GM23338 (cell line): ENCODE data around the gene IL1R1. TPM values are rescaled to one million over a fixed set of nuclear protein-coding genes. Genes with fewer than 3 reads are reported as not detected.
A peak's percentile ranks its signal among the peaks of the same experiment; 100 is the strongest.

ENCODE experiments used
- ATAC-seq: fragments of 200-7000 bp; cut with Tn5 transposase; 3 replicates; pipeline ENCODE4 v1.9.1; 2020
- DNase-seq: peaks from one replicate; pipeline ENCODE4 v3.0.0-alpha.2; 2015; ENCODE audit warnings: low spot score
- H2AFZ ChIP-seq: fragments of 200-600 bp; sonication (generic); 2 replicates; pipeline ENCODE4 v1.8.0; 2016; ENCODE audit warnings: antibody characterized with exemption, mild to moderate bottlenecking, moderate library complexity
- H3F3A ChIP-seq: fragments of 200-600 bp; sonication (generic); replicated peaks from 2 replicates; pipeline ENCODE4 v1.8.0; 2017; ENCODE audit warnings: antibody characterized with exemption, mixed run types, low read depth
- H3K27ac ChIP-seq: fragments of 200-600 bp; sonication (generic); 2 replicates; pipeline ENCODE4 v1.6.1; 2016; ENCODE audit warnings: low read depth
- H3K27me3 ChIP-seq: fragments of 200-600 bp; sonication (generic); 2 replicates; pipeline ENCODE4 v1.8.0; 2016; ENCODE audit warnings: mild to moderate bottlenecking, mixed run types, moderate library complexity; ENCODE audit not compliant: insufficient read depth
- H3K36me3 ChIP-seq: fragments of 200-600 bp; sonication (generic); 2 replicates; pipeline ENCODE4 v1.8.0; 2016; ENCODE audit warnings: mild to moderate bottlenecking; ENCODE audit not compliant: insufficient read depth
- H3K4me1 ChIP-seq: fragments of 200-600 bp; sonication (generic); 2 replicates; pipeline ENCODE4 v1.8.0; 2016; ENCODE audit warnings: mild to moderate bottlenecking, moderate library complexity; ENCODE audit not compliant: insufficient read depth
- H3K4me2 ChIP-seq: fragments of 200-600 bp; sonication (generic); 2 replicates; pipeline ENCODE4 v1.7.1; 2017; ENCODE audit warnings: mixed run types
- H3K4me3 ChIP-seq: fragments of 200-600 bp; sonication (generic); 2 replicates; pipeline ENCODE4 v1.6.1; 2016; ENCODE audit warnings: mixed run types
- H3K79me2 ChIP-seq: fragments of 200-600 bp; sonication (generic); replicated peaks from 2 replicates; pipeline ENCODE4 v1.8.0; 2017; ENCODE audit warnings: mild to moderate bottlenecking; ENCODE audit not compliant: insufficient read depth
- H3K9me2 ChIP-seq: fragments of 200-600 bp; sonication (generic); 2 replicates; pipeline ENCODE4 v1.8.0; 2017; ENCODE audit not compliant: insufficient read depth
- H4K20me1 ChIP-seq: fragments of 200-600 bp; sonication (generic); replicated peaks from 2 replicates; pipeline ENCODE4 v1.8.0; 2017; ENCODE audit warnings: mild to moderate bottlenecking; ENCODE audit not compliant: insufficient read depth
- H3K27ac Mint-ChIP-seq: 2 replicates; pipeline ENCODE4 v1.8.0; 2020; ENCODE audit warnings: inconsistent platforms, mild to moderate bottlenecking, moderate library complexity, mixed read lengths
- H3K27me3 Mint-ChIP-seq: 3 replicates; pipeline ENCODE4 v1.8.0; 2022; ENCODE audit warnings: low read depth, mild to moderate bottlenecking, moderate library complexity, mixed read lengths, inconsistent platforms; ENCODE audit not compliant: insufficient read depth, poor library complexity
- H3K36me3 Mint-ChIP-seq: 3 replicates; pipeline ENCODE4 v1.8.0; 2021; ENCODE audit warnings: low read depth, mild to moderate bottlenecking, inconsistent platforms, moderate library complexity, mixed read lengths
- H3K4me1 Mint-ChIP-seq: 3 replicates; pipeline ENCODE4 v1.8.0; 2020; ENCODE audit warnings: mild to moderate bottlenecking, inconsistent platforms, mixed read lengths
- H3K4me3 Mint-ChIP-seq: 3 replicates; pipeline ENCODE4 v1.8.0; 2021; ENCODE audit warnings: moderate library complexity, mild to moderate bottlenecking, inconsistent platforms, mixed read lengths
- H3K9me3 Mint-ChIP-seq: 3 replicates; pipeline ENCODE4 v1.8.0; 2020; ENCODE audit warnings: moderate library complexity, mild to moderate bottlenecking, inconsistent platforms, mixed read lengths
- CREB1 ChIP-seq: fragments of 250-450 bp; sonication (Bioruptor Pico); IDR thresholded peaks from 2 replicates; pipeline ENCODE4 v1.5.0; 2020; ENCODE audit warnings: low read depth, mild to moderate bottlenecking, moderate library complexity
- CTCF ChIP-seq, 2 experiments: fragments of 200-600 bp in 1 of 2; sonication (generic) in 1 of 2; conservative IDR thresholded peaks; 2 replicates each; pipeline versions ENCODE4 v1.5.1 to v1.6.1; 2016 to 2017; ENCODE audit warnings: antibody characterized with exemption in 2 of 2, low read depth in 2 of 2, mild to moderate bottlenecking in 2 of 2, moderate library complexity in 1 of 2
- EZH2 ChIP-seq: fragments of 200-600 bp; sonication (generic); IDR thresholded peaks from one replicate; pipeline ENCODE4 v1.8.0; 2017; ENCODE audit warnings: antibody characterized with exemption, mild to moderate bottlenecking, low read depth; ENCODE audit not compliant: unreplicated experiment
- EZH2phosphoT487 ChIP-seq: fragments of 200-600 bp; sonication (generic); IDR thresholded peaks from one replicate; pipeline ENCODE4 v1.8.1; 2018; ENCODE audit warnings: antibody characterized with exemption; ENCODE audit not compliant: unreplicated experiment
- JUNB ChIP-seq: IDR thresholded peaks from one replicate; pipeline ENCODE4 v1.6.1; 2016; ENCODE audit warnings: antibody characterized with exemption; ENCODE audit not compliant: unreplicated experiment
- NANOG ChIP-seq: IDR thresholded peaks from 2 replicates; pipeline ENCODE4 v1.6.1; 2016; ENCODE audit warnings: antibody characterized with exemption, borderline replicate concordance
- POLR2AphosphoS5 ChIP-seq: IDR thresholded peaks from 2 replicates; pipeline ENCODE4 v1.6.1; 2016; ENCODE audit warnings: antibody characterized with exemption, low read depth
- STAT1 ChIP-seq: IDR thresholded peaks from one replicate; pipeline ENCODE4 v1.6.1; 2016; ENCODE audit warnings: antibody characterized with exemption; ENCODE audit not compliant: unreplicated experiment
- ZNF114 ChIP-seq: fragments of 250-450 bp; sonication (Bioruptor Pico); IDR thresholded peaks from 2 replicates; pipeline ENCODE4 v1.5.0; 2020; ENCODE audit warnings: mild to moderate bottlenecking, moderate library complexity
- polyA plus RNA-seq: library from polyadenylated mRNA; unstranded; fragments of >200 nt; fragmentation: Nextera tagmentation; extraction: Ambion mirVana; gene quantifications from 2 replicates; pipeline ENCODE4 v1.2.1, GENCODE V29; 2016
- total RNA-seq: library from RNA; depleted of rRNA; stranded (reverse); fragments of >200 nt; shearing (Covaris generic); gene quantifications from 2 replicates; pipeline ENCODE4 v1.2.3, GENCODE V29; 2014
- TF ChIP-seq, protein P1 (sequence below): IDR thresholded peaks from 2 replicates; pipeline ENCODE4 v1.6.1; 2016; ENCODE audit warnings: antibody characterized with exemption
- TF ChIP-seq, protein P2 (sequence below): IDR thresholded peaks from one replicate; pipeline ENCODE4 v1.6.1; 2018; ENCODE audit warnings: antibody characterized with exemption; ENCODE audit not compliant: unreplicated experiment
- TF ChIP-seq, protein P3 (sequence below): fragments of 250-450 bp; sonication (Bioruptor Pico); IDR thresholded peaks from 2 replicates; pipeline ENCODE4 v1.5.0; 2020; ENCODE audit warnings: mild to moderate bottlenecking, moderate library complexity

The IL1R1 gene
- total and polyA plus RNA-seq, 2 experiments from 2014 or later: 0.17 TPM; not detected in 1

DNA sequence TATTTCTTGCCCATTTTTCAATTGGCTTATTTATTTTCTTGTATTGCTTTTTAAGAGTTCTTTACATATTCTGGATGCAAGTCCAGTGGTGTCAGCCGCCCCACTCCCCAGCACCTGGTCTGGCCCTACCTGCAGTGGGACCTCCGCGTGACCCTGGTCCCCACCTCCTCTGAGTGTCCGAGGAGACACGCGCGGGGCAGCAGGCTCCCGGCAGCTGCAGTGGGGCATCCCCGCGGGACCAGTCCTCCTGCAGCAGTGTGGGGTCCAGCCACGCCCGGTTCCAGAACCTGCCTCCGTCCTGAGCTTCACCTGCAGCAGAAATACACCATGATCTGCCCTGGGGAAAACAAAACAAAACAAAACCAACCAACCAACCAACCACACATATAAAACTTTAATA lies 48.9 kb upstream of the IL1R1 start (continued):
- TF ChIP-seq NANOG (no peak), EZH2phosphoT487 (no peak), STAT1 (no peak), ZNF114 (no peak)
- TF ChIP-seq, protein P1, sequence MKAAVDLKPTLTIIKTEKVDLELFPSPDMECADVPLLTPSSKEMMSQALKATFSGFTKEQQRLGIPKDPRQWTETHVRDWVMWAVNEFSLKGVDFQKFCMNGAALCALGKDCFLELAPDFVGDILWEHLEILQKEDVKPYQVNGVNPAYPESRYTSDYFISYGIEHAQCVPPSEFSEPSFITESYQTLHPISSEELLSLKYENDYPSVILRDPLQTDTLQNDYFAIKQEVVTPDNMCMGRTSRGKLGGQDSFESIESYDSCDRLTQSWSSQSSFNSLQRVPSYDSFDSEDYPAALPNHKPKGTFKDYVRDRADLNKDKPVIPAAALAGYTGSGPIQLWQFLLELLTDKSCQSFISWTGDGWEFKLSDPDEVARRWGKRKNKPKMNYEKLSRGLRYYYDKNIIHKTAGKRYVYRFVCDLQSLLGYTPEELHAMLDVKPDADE: no peak

GRCh38 chr2:102094917-102095316 lies 47.6 kb upstream of the IL1R1 start:
- no peaks in the 10 kb centered on the region; the same call in 2 of the 3 replicates for H3K9me3 Mint-ChIP-seq
- no peaks in the 10 kb centered on the region for H3K36me3 Mint-ChIP-seq
- ATAC-seq (no peak), DNase-seq (no peak)
- H3K27ac Mint-ChIP-seq: peak overlapping the region; percentile 47; the same call in 1 of the 2 replicates
- no peak overlapping the region for H2AFZ ChIP-seq
- H3K4me2 ChIP-seq: no peak overlapping the region
- H3K27ac ChIP-seq: no peak overlapping the region
- H3K4me3 ChIP-seq: no peak overlapping the region
- peaks cover 2% of the 10 kb centered on the region for H3K27me3 Mint-ChIP-seq
- peaks cover 7% of the 10 kb centered on the region for H3K4me1 Mint-ChIP-seq
- H3F3A ChIP-seq: no peaks in the 10 kb centered on the region
- H3K9me2 ChIP-seq: peaks cover 9% of the 10 kb centered on the region; the same call in 1 of the 2 replicates
- no peaks in the 10 kb centered on the region for H3K4me1 ChIP-seq
- no peaks in the 10 kb centered on the region for H3K27me3 ChIP-seq
- H3K4me3 Mint-ChIP-seq: no peak overlapping the region
- no peaks in the 10 kb centered on the region for H3K36me3 ChIP-seq
- no peaks in the 10 kb centered on the region for H3K79me2 ChIP-seq
- no peaks in the 10 kb centered on the region for H4K20me1 ChIP-seq
- TF ChIP-seq ZNF114: no peak
- no peak for TF ChIP-seq NANOG
- TF ChIP-seq JUNB: no peak
- no peak for TF ChIP-seq EZH2
- TF ChIP-seq CTCF (conservative IDR thresholded peaks at IDR 0.05; ENCODE audit: low read depth in 2 of 2): no peak
- no peak for TF ChIP-seq STAT1
- TF ChIP-seq, protein P1: no peak
- TF ChIP-seq POLR2AphosphoS5: no peak
- TF ChIP-seq, protein P2, sequence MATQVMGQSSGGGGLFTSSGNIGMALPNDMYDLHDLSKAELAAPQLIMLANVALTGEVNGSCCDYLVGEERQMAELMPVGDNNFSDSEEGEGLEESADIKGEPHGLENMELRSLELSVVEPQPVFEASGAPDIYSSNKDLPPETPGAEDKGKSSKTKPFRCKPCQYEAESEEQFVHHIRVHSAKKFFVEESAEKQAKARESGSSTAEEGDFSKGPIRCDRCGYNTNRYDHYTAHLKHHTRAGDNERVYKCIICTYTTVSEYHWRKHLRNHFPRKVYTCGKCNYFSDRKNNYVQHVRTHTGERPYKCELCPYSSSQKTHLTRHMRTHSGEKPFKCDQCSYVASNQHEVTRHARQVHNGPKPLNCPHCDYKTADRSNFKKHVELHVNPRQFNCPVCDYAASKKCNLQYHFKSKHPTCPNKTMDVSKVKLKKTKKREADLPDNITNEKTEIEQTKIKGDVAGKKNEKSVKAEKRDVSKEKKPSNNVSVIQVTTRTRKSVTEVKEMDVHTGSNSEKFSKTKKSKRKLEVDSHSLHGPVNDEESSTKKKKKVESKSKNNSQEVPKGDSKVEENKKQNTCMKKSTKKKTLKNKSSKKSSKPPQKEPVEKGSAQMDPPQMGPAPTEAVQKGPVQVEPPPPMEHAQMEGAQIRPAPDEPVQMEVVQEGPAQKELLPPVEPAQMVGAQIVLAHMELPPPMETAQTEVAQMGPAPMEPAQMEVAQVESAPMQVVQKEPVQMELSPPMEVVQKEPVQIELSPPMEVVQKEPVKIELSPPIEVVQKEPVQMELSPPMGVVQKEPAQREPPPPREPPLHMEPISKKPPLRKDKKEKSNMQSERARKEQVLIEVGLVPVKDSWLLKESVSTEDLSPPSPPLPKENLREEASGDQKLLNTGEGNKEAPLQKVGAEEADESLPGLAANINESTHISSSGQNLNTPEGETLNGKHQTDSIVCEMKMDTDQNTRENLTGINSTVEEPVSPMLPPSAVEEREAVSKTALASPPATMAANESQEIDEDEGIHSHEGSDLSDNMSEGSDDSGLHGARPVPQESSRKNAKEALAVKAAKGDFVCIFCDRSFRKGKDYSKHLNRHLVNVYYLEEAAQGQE: no peak
- TF ChIP-seq CREB1: no peak
- TF ChIP-seq, protein P3, sequence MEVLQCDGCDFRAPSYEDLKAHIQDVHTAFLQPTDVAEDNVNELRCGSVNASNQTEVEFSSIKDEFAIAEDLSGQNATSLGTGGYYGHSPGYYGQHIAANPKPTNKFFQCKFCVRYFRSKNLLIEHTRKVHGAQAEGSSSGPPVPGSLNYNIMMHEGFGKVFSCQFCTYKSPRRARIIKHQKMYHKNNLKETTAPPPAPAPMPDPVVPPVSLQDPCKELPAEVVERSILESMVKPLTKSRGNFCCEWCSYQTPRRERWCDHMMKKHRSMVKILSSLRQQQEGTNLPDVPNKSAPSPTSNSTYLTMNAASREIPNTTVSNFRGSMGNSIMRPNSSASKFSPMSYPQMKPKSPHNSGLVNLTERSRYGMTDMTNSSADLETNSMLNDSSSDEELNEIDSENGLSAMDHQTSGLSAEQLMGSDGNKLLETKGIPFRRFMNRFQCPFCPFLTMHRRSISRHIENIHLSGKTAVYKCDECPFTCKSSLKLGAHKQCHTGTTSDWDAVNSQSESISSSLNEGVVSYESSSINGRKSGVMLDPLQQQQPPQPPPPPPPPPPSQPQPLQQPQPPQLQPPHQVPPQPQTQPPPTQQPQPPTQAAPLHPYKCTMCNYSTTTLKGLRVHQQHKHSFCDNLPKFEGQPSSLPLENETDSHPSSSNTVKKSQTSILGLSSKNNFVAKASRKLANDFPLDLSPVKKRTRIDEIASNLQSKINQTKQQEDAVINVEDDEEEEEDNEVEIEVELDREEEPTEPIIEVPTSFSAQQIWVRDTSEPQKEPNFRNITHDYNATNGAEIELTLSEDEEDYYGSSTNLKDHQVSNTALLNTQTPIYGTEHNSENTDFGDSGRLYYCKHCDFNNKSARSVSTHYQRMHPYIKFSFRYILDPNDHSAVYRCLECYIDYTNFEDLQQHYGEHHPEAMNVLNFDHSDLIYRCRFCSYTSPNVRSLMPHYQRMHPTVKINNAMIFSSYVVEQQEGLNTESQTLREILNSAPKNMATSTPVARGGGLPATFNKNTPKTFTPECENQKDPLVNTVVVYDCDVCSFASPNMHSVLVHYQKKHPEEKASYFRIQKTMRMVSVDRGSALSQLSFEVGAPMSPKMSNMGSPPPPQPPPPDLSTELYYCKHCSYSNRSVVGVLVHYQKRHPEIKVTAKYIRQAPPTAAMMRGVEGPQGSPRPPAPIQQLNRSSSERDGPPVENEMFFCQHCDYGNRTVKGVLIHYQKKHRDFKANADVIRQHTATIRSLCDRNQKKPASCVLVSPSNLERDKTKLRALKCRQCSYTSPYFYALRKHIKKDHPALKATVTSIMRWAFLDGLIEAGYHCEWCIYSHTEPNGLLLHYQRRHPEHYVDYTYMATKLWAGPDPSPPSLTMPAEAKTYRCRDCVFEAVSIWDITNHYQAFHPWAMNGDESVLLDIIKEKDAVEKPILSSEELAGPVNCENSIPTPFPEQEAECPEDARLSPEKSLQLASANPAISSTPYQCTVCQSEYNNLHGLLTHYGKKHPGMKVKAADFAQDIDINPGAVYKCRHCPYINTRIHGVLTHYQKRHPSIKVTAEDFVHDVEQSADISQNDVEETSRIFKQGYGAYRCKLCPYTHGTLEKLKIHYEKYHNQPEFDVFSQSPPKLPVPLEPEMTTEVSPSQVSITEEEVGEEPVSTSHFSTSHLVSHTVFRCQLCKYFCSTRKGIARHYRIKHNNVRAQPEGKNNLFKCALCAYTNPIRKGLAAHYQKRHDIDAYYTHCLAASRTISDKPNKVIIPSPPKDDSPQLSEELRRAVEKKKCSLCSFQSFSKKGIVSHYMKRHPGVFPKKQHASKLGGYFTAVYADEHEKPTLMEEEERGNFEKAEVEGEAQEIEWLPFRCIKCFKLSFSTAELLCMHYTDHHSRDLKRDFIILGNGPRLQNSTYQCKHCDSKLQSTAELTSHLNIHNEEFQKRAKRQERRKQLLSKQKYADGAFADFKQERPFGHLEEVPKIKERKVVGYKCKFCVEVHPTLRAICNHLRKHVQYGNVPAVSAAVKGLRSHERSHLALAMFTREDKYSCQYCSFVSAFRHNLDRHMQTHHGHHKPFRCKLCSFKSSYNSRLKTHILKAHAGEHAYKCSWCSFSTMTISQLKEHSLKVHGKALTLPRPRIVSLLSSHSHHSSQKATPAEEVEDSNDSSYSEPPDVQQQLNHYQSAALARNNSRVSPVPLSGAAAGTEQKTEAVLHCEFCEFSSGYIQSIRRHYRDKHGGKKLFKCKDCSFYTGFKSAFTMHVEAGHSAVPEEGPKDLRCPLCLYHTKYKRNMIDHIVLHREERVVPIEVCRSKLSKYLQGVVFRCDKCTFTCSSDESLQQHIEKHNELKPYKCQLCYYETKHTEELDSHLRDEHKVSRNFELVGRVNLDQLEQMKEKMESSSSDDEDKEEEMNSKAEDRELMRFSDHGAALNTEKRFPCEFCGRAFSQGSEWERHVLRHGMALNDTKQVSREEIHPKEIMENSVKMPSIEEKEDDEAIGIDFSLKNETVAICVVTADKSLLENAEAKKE (CRISPR knock-in tag): no peak
